SKM-1 (cell line): ENCODE measurements around the gene FNIP1.
"Not testable (repeated sequence)": the region's sequence is repeated elsewhere in the genome, so short reads cannot be mapped to it uniquely, and the experiment has no call there.

Source experiments
- DNase-seq: peaks from one replicate; lab custom pipeline; 2025; ENCODE audit not compliant: unreplicated experiment; lab: John Stamatoyannopoulos, UW

The FNIP1 gene

GRCh38 chr5:131641494-131641893, 155.3 kb downstream of the FNIP1 start:
- DNase-seq: no peak

GRCh38 chr5:131640043-131640856, 156.6 kb downstream of the FNIP1 start:
- no peak for DNase-seq

GRCh38 chr5:131639148-131639547, 157.7 kb downstream of the FNIP1 start:
- DNase-seq: no peak

- DNase-seq: no peak
Observed at GRCh38 chr5:131637694-131638093, 159.1 kb downstream of the FNIP1 start.

- peak; percentile 27 for DNase-seq
Observed at GRCh38 chr5:131635684-131636572, 160.9 kb downstream of the FNIP1 start.

GRCh38 chr5:131634996-131635683, 161.7 kb downstream of the FNIP1 start, which contains the start of gene RAPGEF6:
RAPGEF6 (minus strand) TSS chr5:131635229; CDS start chr5:131635030, 199 bp downstream.
- peak; percentile 99 for DNase-seq

DNA sequence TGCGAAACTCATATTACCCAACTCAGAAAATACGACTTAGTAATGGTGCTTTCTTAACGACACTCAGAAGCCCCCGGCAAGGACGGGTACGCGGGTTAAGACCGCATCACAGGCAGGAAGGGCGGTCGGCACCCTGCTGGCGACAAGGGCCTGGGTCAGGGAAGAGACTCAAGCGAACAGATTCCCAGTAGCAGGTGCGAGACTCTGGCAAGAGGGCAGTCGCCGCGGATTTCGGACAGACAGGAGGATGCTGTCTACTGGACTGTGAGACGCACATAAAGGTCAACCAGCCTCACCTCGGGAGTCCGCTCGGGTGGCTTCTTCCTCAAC, 162.2 kb downstream of the FNIP1 start:
- DNase-seq: peak; percentile 14

DNA sequence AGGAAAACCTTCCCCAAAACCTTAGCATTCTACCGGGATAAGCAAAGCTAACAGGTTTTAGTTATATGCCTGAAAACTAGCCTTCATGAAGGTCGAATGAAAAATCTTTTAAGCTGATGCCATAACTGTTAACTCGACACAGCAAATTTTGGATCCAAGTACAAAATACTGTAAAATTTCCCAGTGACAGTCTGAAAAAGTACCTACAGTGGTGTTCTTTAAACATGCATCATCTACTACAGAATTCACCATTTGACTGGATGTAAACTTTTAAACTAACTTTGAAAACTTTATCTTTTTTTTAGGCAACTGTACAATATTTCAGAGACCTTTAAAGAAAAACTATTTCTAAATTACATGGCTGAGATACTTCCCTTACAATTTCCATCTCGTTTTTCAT, 162.6 kb downstream of the FNIP1 start:
- DNase-seq: no peak

DNA sequence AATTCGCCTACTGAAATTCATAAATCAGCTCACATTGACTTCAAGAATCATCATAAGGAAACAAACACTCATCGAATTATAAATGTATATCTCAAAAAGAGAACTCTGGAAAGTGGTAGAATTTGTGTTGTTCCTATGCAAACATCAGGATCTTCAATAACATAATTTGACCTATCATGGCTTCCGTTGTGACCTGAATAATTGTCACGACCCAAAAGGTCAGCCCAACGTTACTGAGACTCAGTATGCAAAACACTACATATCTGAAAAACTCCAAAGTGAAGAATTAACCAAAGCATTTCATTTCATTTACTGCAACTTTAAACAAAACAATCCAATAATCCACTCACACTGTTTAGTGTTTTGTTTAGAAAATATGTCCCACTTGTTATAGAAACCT, 163.0 kb downstream of the FNIP1 start:
- no peak for DNase-seq

DNA sequence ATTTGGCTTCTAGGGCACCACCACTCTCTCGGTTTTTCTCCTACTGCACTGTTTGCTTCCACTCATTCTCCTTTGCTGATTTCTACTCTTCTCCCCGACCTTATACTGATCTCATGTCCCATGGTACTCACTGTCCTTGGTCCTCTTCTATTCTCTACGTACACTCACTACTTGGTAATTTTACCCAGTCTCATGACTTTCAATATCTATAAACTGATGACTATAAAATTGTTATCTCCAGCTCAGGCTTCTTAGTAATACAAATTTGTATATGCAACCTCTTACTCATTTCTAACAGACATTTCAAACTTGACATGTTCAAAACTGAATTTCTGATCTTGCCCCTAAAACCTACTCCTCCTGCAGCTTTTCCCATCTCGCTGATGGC, 165.9 kb downstream of the FNIP1 start:
- DNase-seq: no peak

- no peak for DNase-seq
Observed at GRCh38 chr5:131630208-131630962, 166.4 kb downstream of the FNIP1 start.

DNA sequence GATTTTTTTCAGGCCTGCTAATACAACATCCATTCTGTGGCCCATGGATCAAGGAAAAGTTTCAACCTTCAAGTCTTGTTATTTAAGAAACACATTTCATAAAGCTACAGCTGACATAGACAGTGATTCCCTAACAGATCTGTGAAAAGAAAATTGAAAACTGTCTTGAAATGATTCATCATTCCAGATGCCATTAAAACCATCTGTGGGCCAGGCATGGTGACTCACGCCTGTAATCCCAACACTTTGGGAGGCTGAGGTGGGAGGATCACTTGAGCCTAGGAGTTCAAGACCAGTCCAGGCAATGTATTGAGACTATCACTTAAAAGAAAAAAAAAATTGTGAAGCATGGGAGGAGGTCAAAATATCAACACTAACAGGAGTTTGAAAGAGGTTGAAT, 167.8 kb downstream of the FNIP1 start:
- DNase-seq: no peak

DNA sequence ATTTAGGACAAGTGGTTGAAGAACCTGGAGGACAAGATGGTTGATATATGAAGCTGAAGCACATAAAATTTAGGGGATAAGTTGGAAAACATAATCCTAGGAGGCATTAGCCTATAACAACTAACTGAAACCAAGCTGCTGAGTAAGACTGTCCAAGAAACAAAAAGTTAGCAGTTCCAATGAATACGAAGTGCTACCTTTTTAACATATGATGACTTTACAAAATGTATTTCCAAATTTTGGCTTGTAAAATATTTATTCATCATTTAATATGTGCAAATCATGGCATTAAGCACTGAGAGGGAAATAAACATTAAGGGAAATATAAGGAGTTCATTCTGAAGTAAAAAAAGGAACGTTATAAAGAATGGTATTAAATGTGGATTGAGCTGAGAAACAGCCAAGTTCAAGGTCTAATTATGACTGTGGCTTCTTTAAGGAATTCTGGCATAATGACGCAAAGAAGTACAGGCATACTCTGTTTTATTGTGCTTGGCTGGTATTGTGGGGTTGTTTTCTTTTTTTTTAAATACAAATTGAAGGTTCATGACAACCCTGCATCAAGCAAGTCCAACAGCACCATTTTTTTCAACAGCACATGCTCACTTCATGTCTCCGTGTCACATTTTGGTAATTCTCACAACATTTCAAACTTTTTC, 169.5 kb downstream of the FNIP1 start:
- DNase-seq: no peak

- no peak for DNase-seq
Observed at GRCh38 chr5:131622633-131623032, 174.2 kb downstream of the FNIP1 start.

DNA sequence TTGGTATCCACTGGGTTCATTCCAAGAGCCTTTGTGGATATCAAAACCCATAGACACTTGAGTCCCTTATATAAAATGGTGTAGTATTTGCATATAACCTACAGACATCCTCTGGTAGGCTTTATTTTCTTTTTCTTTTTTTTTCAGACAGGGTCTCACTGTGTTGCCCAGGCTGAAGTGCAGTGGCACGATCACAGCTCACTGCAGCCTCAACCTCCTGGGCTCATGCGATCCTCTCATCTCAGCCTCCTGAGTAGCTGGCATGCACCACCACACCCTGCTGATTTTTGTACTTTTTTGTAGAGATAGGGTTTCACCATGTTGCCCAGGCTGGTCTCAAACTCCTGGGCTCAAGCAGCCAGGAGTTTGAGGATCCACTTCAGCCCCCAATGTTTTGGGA, 175.7 kb downstream of the FNIP1 start:
- DNase-seq: not testable (repeated sequence)

- no peak for DNase-seq
Observed at GRCh38 chr5:131619102-131619501, 177.7 kb downstream of the FNIP1 start.

DNA sequence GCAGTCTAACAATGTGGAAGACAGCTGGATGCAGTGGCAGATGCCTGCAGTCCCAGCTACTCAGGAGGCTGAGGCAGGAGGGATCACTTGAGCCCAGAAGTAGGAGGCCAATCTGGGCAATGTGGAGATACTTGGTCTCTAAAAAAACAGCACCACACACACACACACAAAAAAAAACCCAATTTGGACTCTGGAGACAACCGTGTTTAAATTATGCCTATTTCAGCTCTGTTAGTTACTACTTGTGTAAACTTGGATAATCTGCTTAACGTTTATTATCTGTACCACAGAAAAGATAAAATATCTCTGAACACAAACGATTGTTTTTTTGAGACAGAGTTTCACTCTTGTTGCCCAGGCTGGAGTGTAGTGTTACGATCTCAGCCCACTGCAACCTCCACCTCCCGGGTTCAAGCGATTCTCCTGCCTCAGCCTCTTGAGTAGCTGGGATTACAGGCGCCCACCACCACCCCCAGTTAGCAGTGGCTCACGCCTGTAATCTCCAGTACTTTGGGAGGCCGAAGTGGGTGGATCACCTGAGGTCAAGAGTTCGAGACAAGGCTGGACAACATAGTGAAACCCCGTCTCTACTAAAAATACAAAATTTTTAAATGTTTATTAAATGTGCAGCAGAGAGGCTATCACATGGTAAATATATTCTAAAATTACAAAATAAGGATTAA, 179.5 kb downstream of the FNIP1 start:
- no peak for DNase-seq

- no peak for DNase-seq
Observed at GRCh38 chr5:131615957-131616356, 180.9 kb downstream of the FNIP1 start.

DNA sequence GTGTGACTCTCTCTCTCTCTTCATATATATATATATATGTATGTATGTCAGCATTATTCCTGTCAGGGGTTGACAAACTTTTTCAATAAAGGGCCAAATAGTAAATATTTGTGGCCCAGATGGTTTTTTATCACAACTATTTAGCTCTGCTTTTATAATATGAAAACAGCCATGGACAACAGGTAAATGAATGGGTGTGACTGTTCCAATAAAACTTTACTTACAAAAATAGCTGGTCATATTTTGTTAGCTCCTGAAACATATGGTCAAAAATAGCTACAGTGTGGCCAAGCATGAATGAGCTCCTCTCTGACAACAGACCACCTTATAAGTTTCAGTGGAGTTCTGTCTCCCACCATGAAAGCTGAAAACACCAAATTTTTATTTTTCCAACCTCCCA, 183.4 kb downstream of the FNIP1 start:
- no peak for DNase-seq

GRCh38 chr5:131611064-131611381, 185.8 kb downstream of the FNIP1 start:
- no peak for DNase-seq
